Fibroblast of pulmonary artery (primary cell): Measurements from ENCODE around the gene RPA3.
A peak's percentile ranks its signal among the peaks of the same experiment; 100 is the strongest.

ENCODE experiments used
- DNase-seq: peaks from one replicate; pipeline ENCODE4 v3.0.0-alpha.2; 2010; ENCODE audit warnings: low read depth
- H3K4me3 ChIP-seq: replicated peaks from 2 replicates; pipeline ENCODE4 v1.5.1; 2011; ENCODE audit warnings: low read depth, mild to moderate bottlenecking, control low read depth, low read length, moderate library complexity
- CTCF ChIP-seq: IDR thresholded peaks from 2 replicates; pipeline ENCODE4 v1.5.1; 2011; ENCODE audit warnings: mild to moderate bottlenecking, control low read depth, low read length, inconsistent platforms; ENCODE audit errors: missing control alignments

Gene RPA3

GRCh38 chr7:7737674-7738073 is 19.3 kb upstream of the RPA3 start:
- no peak overlapping the region for H3K4me3 ChIP-seq
- TF ChIP-seq CTCF: no peak
- DNase-seq: no peak

DNA sequence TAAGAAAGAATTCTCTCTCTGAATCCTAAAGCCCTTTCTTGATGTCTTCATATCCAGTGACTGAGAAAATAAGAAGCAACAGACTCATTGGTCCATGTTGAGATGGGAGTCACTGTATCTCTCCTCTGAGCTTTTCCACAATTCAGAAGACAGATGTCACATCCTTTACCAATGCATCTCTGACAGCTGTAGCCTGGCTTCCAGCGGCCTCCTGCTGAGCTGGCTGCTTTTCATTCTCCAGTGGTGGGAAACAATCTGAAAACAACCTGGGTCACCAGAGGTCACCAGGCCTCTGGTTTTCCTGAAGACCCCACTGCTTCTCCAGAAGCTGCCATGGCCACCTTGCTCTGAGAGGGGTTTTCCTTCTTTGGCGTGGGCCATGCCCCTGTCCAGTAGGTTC is 18.3 kb upstream of the RPA3 start:
- TF ChIP-seq CTCF: no peak
- no peak for DNase-seq
- no peak overlapping the region for H3K4me3 ChIP-seq

- H3K4me3 ChIP-seq: no peak overlapping the region
- peak; percentile 55 for DNase-seq
- no peak for TF ChIP-seq CTCF
Measured at GRCh38 chr7:7732621-7733281, 14.3 kb upstream of the RPA3 start.

GRCh38 chr7:7731732-7732131 is 13.3 kb upstream of the RPA3 start:
- DNase-seq: no peak
- no peak for TF ChIP-seq CTCF
- no peak overlapping the region for H3K4me3 ChIP-seq

DNA sequence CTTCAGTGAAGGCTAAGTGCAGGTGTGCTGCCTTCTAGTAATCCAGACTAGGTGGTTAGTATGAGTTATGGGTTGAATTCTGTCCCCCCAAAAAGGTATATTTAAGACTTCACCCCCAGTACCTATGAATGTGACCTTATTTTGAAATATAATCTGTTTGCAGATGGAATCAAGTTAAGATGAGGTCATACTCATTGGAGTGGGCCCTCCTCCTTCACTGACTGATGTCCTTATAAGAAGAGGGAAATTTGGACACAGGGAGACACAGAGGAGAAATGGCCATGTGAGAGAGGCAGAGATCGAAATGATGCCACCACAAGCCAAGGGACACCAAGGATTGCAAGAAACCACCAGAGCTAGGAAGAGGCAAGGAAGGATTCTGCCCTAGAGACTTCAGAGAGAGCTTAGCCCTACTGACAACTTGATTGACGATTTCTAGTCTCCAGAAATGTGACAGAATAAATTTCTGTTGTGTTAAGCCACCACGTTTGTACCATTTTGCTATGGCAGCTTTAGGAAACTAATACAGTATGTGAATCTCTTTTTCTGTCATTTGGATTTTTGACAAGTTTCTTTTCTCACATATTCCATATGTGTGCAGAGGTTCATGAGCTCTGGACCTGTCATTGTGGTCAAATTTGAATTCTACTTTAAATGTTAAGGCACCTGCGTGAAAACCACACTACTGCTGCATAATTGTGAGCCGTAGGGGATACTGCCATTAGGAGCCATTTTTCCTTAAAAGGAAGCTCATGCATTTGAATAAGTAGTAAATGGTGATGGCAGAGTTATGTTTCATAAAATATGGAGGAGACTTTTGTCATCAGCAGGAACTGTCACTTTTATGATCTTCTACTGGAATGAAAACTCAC is 2.6 kb upstream of the RPA3 start:
- no peak for TF ChIP-seq CTCF
- H3K4me3 ChIP-seq: no peak overlapping the region
- DNase-seq: no peak

- H3K4me3 ChIP-seq: no peak overlapping the region
- no peak for TF ChIP-seq CTCF
- DNase-seq: no peak
Measured at GRCh38 chr7:7720193-7720592, 1.8 kb upstream of the RPA3 start.
